NCI-H1105 (cell line): ENCODE results near the gene AGAP4.
"Not testable (repeated sequence)": the region's sequence is repeated elsewhere in the genome, so short reads cannot be mapped to it uniquely, and the experiment has no call there.

Experiments used
- DNase-seq: peaks from one replicate; lab custom pipeline; 2025; lab: John Stamatoyannopoulos, UW

AGAP4 gene

DNA sequence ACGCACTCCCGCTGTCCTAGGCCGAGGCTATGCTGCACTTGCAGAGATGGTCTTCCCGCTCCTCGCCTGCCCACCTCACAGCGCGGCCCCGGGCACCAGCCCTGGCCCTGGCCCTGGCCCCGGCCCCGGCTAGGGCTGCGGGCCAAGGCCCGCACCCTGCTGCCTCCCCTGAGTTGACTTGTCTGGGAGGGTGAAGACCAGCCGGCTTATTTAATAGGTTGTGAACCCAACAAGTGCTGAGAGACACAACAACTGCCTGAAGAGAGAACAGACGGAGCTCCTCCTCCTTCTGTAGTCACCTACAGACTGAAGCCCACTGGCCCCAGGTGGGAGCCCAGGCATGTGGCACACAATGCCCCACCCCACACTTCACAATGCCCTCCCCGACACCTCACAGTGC is at the start of gene AGAP4:
AGAP4 (minus strand) TSS at position 101 of the 400 bp plus-strand sequence. CDS start 153 bp downstream, outside the sequence.
- DNase-seq: not testable (repeated sequence)

- not testable (repeated sequence) for DNase-seq
Measured at GRCh38 chr10:45890721-45891120, 43.4 kb upstream of the AGAP4 start.

- DNase-seq: not testable (repeated sequence)
Measured at GRCh38 chr10:45889539-45890230, 42.4 kb upstream of the AGAP4 start.

- DNase-seq: not testable (repeated sequence)
Measured at GRCh38 chr10:45882880-45883279, 35.6 kb upstream of the AGAP4 start.

- DNase-seq: not testable (repeated sequence)
Measured at GRCh38 chr10:45865404-45865803, 18.1 kb upstream of the AGAP4 start.

DNA sequence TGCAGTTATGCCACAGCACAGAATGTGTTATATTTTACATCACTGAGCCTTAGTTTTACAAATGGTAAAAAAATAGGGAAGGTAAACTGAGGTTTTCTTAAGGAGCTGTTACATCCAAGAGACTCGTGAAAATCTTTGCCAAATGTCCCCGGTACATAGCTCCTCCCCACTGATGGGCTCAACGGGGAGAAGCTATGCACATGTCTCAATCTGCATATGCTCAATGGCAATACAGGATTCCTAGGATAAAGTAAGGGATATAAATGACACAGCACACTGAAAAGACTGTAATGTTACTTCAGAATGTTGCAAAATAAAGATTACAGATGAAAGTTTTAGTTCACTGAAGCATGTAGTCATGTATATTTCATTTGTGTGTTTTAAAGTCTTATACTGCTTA is 17.0 kb upstream of the AGAP4 start:
- DNase-seq: not testable (repeated sequence)

DNA sequence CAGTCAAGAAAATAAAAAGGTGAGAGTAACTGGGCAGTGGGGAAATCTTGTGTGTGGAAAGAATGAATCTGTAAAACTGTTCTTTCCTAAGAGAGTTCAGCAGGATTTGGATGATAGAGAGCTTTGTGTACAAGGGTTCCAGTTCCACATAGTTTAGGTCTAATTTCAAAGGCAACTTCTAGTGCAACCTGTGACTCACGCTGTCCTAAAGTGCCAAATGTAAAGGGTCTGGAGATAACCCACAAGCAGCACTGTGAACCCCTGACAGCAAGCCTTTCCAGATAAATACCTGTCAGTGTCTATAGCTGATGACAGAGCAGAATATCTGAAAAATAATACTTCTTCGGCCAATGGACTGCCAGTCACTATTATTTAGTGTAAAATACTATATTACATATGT is 16.3 kb upstream of the AGAP4 start:
- DNase-seq: not testable (repeated sequence)

DNA sequence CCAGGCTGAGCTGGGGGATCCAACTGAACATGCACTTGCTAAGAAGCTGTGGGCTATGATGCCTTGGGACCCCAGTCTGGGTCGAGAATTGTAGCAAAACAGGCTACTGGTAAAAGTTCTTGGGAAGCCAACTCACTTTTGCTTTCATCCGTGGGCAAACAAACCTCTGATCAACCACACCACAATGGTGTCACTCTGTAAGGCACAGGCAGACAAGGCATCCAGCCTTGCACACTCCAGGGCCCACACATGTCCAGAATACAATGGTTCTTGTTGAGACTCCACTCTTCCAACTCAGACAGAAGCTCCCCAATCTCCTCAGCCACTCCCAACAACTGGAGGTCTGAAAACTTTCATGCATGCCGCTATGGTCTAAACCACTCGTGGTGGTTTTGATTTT is 10.6 kb upstream of the AGAP4 start:
- not testable (repeated sequence) for DNase-seq

DNA sequence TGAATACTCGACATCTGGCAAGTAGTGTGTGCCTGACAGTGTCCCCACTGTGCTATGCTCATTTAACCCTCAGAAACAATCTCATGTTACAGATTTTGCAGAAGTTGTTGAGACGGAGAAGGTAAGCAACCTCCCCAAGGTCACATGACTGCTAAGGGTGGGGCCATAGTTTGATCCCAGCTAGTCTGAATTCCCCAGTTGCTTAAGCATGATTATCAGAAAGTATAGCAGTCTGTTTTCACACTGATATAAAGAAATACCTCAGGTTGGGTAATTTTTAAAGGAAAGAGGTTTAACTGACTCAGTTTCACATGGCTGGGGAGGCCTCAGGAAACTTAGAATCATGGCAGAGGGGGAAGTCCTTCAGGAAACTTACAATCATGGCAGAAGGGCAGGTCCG is 1.2 kb upstream of the AGAP4 start:
- not testable (repeated sequence) for DNase-seq

DNA sequence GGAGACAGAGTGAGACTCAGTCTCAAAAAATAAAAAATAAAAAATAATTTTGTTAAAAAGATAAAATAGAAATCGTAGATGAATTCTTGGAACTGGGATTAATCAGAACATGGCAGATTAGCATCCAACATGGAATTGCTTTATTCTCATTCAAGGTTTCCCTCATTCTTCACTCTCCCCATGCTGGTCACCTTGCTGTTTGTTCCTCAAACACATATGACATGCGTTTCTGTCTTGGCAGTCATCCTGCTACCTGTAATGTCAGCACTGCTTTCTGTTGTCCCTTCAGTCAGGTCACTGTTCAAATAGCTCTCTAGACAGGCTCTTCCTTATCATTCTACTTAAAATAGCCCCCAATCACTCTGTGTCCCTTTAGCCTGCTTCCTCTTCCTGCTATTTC is 24.4 kb downstream of the AGAP4 start:
- not testable (repeated sequence) for DNase-seq

GRCh38 chr10:45820107-45820830 is 27.0 kb downstream of the AGAP4 start:
- not testable (repeated sequence) for DNase-seq

GRCh38 chr10:45819552-45819951 is 27.7 kb downstream of the AGAP4 start:
- no peak for DNase-seq

GRCh38 chr10:45817912-45818311 is 29.4 kb downstream of the AGAP4 start:
- DNase-seq: no peak

DNA sequence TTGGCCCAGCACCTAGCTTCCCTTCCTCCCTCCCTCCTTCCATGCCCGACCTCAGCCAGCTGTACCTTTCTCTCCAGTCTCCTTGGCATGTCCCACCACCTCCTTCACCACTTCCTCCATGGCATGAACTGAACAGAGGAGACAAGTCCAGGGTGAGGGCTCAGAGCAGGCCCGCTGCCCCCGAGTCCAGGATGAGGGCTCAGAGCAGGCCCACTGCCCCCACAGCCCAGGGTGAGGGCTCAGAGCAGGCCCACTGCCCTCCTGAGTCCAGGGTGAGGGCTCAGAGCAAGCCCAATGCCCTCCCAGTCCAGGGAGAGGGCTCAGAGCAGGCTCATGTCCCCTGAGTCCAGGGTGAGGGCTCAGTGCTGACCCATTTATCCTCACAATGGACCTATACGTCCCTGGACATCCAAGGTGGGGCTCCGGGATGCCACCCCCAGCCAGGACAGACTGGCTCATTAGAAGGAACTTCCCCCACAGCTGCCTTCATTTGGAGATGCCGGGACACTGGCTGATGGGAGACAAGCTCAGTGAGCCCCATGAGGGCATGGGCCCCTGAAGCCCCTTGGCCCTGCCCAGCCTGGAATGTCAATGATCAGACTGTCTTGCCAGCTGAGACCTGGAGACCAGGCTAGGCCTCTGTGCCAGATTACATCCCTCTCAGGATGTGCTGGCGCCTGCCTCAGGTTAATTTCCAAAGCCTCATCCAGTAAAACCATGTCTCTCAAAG is 30.0 kb downstream of the AGAP4 start:
- no peak for DNase-seq

DNA sequence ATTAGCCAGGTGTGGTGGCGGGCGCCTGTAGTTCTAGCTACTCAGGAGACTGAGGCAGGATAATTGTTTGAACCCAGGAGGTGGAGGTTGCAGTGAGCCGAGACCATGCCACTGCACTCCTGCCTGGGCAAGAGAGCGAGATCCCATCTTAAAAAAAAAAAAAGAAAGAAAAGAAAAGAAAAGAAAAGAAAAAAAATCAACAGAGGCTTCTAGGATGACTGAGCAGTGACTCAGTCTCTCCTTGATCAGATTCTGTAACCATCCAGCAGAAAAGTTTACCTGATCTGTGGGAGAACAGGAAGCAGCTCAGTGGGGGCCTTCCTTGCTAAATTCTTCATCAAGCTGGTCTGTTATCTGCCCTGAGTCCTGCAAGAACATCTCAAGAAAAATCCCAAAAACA is 33.2 kb downstream of the AGAP4 start:
- DNase-seq: not testable (repeated sequence)

- not testable (repeated sequence) for DNase-seq
Measured at GRCh38 chr10:45812959-45813358, 34.3 kb downstream of the AGAP4 start.

- no peak for DNase-seq
Measured at GRCh38 chr10:45811075-45811474, 36.2 kb downstream of the AGAP4 start.

DNA sequence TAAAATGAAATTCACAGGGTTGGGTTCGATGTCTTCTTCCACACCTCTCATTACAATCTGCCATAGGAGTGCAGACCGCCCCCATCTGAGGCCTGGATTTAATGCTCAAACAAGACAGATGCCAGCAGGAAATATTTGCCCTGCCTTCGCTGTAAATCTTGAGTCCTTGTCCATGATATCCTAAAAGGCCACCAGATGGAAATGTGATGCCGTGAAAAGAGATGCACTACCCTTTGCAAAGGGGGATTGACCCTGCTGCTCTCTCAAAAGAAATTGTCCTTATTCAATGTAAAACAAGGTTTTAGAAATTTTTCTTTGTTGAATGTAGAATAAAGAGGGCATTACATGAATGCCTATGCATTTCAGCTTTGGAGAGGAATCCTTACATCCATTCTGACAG is 37.5 kb downstream of the AGAP4 start:
- DNase-seq: no peak

DNA sequence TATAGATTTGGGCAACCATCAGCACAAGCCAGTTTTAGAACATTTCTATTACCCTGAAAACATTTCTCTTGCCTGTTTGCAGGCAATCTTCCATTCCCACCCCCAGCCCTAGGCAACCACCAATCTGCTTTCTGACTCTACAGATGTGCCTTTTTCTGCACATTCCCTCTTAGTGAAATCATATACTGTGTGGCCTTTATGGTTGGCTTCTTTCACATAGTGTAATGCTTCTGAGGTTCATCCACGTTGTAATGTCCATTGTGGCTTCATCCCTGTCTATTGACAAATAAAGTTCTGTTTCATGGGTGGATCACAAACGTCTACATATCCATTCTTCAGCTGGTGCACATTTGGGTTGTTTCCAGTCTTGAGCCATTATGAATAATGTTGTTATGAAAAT is 42.3 kb downstream of the AGAP4 start:
- not testable (repeated sequence) for DNase-seq

DNA sequence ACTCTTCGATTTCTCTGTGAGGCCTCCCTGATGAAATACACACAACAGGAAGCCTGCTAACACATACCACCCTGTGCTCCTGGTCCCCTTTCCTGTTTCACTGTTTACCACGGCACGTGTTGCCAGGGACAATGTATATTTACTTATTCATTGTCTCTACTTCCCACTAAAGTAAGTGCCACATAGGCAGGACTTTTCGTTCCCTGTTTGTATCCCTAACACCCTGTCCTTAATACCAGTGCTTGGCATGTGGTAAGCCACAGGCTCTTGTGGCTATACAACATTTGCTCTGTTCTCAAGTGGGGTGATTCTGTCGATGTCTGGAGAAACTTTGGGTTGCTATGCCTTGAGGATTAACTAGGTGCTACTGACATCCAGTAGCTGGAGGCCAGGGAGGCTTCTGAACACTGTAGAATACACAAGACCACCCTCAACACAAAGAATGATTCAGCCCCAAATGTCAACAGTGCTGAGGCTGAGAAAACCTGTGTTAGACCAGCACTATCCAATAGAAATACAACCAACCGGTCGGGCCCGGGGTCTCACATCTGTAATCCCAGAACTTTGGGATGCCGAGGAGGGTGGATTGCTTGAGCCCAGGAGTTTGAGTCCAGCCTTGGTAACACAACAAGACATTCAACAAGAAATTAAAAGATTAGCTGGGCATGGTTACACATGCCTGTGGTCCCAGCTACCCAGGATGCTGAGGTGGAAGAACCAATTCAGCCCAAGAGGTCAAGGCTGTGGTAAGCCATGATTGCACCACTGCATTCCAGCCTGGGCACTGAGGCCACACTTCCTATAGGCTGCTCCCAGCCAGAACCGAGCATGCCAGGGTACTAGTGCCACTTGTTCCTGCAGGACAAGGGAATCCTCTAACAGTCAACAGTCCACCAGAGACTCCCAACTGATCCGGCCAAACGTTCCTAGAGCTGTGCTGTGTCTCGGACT is 44.0 kb downstream of the AGAP4 start:
- DNase-seq: not testable (repeated sequence)

DNA sequence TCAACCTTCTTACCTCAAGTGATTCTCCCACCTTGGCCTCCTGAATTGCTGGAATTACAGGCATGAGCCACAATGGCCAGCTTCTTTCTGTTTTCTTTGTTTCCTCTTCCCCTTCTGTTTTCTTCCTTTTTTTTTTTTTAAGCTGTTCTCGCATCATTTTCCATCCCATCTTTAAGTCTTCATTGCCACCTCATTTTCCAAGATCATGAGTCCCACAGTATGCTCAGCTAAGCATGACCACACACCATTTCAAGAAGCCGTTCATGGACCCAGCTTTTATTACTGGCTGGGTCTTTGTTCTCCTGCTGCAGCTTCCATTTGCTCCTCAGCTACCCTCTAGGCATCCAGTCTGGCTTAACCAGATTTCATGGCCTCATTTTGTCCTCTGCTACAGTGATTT is 52.5 kb downstream of the AGAP4 start:
- not testable (repeated sequence) for DNase-seq
